ENCODE data around the gene SLC22A4.

The SLC22A4 gene

DNA sequence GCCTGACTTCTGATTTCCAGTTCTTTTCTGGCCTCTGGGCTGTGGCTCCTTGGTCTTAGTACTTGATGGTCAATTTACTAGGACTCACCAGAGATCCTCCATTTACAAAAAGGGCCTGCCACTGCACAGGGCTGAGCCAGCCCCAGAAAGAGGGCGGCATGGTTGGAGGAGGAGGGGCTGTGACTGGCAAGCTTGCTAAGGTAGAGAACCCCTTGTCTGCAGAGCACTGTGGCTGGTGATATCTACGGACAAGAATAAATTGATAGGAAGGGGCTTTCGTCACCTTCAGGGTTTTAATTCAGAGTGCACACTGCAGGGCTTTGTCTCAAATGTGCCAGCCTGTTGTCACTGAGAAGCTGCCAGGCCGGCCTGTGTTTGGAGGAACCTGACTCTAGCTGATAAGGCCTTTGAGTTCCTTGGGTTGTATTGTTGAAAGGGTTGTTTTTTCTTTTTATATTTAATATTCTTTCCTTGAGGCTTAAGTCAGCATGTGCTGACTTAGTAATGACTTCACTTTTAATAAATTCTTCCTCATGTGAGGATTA is 90.4 kb downstream of the SLC22A4 start:
- TF ChIP-seq ZNF274 (IDR thresholded peaks at IDR 0.05; ENCODE audit: low read depth, low read length) = no peak
- no peak overlapping the region for H3K4me3 ChIP-seq (ENCODE audit: low read length)

DNA sequence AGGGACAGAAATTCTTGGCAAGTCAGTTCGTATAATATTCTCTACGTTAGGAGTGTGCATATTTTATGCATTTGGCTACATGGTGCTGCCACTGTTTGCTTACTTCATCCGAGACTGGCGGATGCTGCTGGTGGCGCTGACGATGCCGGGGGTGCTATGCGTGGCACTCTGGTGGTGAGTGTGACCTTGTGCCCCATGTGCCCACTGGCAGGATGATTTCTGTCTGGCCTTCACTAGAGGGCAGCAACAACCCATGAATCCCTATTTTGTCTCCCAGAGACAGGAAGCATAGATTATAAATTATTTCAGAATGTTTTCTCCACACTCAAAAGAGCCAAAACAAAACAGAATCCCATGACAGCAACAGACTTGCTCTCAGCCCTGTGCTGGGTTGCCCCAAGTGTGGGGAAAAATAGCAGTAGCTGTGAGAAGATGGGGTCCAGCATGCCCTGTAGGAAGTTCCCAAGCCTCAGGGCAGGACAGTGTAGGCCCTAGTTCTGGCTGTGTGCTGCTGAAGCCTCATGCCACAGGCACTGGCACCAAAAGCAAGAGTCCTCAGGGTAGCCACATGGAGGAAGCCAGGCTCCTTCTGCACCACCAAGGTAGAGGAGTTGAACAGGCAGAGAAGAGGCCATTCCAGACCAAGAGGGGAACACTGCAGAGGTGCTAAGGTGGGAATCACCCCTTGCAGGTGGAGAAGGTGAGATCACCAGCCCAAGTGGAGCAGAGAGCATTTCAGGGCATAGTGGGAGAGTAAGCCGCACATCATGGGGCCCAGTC is 91.3 kb downstream of the SLC22A4 start:
- no peak overlapping the region for H3K4me3 ChIP-seq (ENCODE audit: low read length)
- no peak for TF ChIP-seq ZNF274 (IDR thresholded peaks at IDR 0.05; ENCODE audit: low read depth, low read length)

DNA sequence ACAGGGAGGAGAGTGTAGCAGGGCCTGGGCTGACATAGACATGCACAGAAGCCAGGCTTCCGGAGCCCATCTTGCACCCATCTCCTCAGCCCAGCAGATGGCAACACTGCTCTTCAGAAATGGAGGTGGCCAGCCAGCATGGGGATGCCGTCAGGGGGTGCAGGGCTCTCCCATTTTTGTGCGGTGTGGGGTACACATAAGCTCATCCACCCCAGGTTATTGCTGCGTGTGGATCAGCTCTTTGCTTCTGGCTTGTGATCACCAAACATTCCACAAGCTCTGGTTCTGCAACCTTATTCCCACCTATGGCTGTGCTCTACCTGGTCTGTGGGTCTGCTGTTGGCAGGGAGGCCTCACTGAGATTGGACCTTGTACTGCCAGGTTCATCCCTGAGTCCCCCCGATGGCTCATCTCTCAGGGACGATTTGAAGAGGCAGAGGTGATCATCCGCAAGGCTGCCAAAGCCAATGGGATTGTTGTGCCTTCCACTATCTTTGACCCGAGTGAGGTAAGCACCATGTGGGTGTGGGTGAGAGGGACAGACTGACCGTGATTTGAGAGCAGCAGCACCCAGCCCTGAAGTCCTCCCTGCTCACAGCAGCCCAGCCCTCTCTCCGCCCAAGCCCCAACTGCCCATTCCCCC is 92.6 kb downstream of the SLC22A4 start:
- TF ChIP-seq ZNF274 (IDR thresholded peaks at IDR 0.05; ENCODE audit: low read depth, low read length) = no peak
- H3K4me3 ChIP-seq (ENCODE audit: low read length) = no peak overlapping the region

DNA sequence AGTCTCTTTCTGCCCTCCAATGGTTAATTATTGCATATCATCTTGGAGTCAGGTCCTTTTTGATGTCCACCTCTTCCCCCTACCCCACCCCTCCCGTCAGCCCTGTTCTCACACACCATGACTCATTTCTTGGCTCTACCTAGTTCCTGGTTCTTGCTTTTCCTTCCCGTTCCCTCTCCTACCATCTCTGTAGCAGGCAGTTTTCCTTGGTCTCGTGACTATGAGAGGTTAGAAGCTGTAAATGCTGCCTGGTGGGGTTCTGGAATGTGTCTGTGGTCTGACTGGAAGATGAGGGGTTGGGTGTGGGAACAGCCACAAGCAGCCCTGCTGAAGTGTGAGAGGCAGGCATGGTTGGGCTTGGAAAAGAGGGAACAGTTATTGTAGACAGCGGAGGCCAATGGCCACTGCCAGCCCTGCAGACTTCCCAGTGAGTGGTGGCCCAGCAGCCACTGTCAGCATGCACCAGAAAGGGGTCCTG is 93.5 kb downstream of the SLC22A4 start:
- H3K4me3 ChIP-seq (ENCODE audit: low read length) = no peak overlapping the region
- TF ChIP-seq ZNF274 (IDR thresholded peaks at IDR 0.05; ENCODE audit: low read depth, low read length) = no peak

DNA sequence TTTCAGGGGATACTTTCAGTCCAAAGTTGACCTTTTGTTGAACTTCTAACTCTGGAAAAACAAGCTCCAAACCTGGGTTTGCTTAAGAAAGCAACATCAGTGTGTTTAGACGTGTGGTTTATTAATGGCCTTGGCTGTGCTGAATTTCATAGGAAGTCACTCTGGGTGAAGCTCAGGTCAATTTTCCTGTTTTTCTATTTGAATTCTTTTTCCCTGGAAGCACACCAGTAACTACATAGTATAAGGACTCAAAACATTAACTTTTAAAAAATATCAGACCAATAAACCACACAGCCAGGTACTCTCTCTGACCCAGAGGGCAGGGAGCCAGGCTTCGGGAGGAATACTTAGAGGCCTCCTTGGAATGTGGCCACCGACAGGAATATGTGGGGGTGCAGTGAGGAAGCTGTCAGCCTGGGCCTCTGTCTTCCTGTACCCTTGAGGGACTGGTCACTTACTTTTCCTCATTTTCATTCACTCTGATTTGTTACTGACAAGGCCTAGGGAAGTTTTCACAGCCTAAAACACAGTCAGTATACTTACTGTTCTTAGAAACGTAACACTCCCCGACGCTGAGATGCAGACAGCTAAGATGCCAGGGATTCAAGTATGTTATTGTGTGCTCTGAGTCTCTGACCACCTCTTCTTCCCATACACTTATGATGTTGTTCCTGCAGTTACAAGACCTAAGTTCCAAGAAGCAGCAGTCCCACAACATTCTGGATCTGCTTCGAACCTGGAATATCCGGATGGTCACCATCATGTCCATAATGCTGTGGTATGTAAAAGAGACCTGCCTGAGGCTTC is 94.3 kb downstream of the SLC22A4 start:
- no peak for TF ChIP-seq ZNF274 (IDR thresholded peaks at IDR 0.05; ENCODE audit: low read depth, low read length)
- no peak overlapping the region for H3K4me3 ChIP-seq (ENCODE audit: low read length)

DNA sequence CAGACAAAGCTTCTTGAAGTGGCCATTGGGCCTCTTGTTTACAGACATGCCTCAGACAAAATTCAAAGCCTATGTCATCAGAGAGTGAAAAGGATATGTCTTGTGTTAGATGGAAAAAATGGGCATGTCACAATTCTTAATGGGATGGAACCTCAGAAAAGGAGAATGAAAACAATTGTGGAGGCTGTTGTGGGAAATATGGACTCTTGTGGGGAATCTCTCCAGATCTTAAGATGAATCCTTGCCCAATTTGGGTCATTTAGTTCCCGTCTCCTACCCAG is 94.8 kb downstream of the SLC22A4 start:
- no peak for TF ChIP-seq ZNF274 (IDR thresholded peaks at IDR 0.05; ENCODE audit: low read depth, low read length)
- no peak overlapping the region for H3K4me3 ChIP-seq (ENCODE audit: low read length)

DNA sequence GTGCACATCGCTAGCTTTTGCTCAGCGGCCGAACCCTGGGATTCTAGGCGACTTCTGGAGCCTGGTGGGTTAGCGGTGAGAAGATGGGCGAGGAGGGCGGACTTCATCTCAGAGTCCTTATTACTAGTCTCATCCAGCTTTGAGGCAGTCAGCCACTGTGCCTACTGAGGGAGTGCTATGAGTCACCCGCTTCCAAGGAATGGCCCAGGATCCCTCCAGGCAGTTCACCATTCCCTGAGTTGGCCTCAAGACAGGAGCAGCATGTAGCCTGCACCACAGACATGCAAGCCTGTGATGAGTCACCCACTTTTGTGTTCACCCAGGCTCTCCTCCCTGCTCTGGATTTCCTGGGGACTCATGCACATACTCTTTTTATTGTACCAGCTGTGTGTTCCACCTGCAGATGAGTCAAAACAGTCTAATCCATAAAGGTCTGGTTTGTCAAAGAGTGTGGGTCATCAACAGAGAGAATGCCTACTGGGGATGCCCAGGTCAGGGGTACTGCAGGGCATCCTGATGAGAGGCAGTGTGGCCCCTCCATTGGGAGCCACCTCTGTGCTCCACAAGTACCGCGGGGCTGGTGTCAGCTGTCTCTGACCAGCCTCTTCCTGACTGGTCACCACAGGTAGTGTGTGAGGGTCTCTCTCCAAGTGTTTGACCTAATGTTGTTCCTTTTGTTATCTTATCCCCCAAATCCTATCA is 95.5 kb downstream of the SLC22A4 start:
- no peak for TF ChIP-seq ZNF274 (IDR thresholded peaks at IDR 0.05; ENCODE audit: low read depth, low read length)
- H3K4me3 ChIP-seq (ENCODE audit: low read length) = no peak overlapping the region

DNA sequence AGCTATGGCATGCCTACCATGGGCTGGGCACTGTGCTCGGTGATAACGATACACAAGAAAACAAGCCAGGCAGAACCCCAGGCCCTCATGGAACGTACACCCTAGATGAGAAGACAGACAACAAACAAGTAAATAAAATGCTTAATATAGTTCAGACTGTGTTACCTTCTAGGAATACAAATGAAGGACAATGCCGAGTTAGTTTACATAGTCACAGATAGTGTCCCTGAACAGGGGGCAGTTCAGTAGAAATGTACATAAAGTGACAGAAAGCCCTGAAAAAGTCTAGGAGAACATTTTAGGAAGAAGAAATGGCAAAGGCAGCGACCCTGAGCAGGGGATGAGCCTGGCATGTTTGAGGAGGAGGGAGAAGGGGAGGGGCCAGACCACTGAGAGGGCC is 97.1 kb downstream of the SLC22A4 start:
- no peak overlapping the region for H3K4me3 ChIP-seq (ENCODE audit: low read length)
- no peak for TF ChIP-seq ZNF274 (IDR thresholded peaks at IDR 0.05; ENCODE audit: low read depth, low read length)

DNA sequence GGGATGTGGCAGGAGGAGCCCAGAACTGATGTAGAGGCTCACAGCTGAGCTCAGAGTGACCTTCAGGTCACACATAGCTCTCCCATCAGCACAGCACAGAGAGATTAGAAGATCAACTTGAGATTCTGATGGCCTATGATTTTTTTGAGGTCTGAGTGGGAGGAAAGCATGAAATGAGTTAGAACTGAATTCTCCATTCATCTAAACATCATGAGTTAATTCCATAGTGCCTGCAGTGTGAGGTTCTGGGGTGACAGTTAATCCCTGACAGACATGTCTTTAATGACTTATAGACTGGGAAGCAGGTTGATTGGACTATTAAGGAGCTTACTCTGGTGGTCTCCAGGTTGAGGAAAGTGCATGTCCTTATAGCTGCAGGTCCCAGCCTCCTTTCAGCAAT is 97.7 kb downstream of the SLC22A4 start:
- H3K4me3 ChIP-seq (ENCODE audit: low read length) = no peak overlapping the region
- no peak for TF ChIP-seq ZNF274 (IDR thresholded peaks at IDR 0.05; ENCODE audit: low read depth, low read length)

DNA sequence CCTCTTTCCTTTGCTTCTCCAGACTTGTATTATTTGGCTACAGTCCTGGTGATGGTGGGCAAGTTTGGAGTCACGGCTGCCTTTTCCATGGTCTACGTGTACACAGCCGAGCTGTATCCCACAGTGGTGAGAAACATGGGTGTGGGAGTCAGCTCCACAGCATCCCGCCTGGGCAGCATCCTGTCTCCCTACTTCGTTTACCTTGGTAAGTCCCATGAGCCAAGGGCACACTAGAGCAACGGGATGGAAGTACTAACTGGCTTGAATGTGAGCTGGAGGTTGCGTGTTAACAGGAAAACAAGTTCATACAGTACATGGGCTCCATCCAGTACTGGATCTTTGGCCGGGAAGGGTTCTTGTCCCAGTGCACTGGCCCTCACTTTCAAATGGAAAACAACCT is 98.2 kb downstream of the SLC22A4 start:
- no peak overlapping the region for H3K4me3 ChIP-seq (ENCODE audit: low read length)
- TF ChIP-seq ZNF274 (IDR thresholded peaks at IDR 0.05; ENCODE audit: low read depth, low read length) = no peak

DNA sequence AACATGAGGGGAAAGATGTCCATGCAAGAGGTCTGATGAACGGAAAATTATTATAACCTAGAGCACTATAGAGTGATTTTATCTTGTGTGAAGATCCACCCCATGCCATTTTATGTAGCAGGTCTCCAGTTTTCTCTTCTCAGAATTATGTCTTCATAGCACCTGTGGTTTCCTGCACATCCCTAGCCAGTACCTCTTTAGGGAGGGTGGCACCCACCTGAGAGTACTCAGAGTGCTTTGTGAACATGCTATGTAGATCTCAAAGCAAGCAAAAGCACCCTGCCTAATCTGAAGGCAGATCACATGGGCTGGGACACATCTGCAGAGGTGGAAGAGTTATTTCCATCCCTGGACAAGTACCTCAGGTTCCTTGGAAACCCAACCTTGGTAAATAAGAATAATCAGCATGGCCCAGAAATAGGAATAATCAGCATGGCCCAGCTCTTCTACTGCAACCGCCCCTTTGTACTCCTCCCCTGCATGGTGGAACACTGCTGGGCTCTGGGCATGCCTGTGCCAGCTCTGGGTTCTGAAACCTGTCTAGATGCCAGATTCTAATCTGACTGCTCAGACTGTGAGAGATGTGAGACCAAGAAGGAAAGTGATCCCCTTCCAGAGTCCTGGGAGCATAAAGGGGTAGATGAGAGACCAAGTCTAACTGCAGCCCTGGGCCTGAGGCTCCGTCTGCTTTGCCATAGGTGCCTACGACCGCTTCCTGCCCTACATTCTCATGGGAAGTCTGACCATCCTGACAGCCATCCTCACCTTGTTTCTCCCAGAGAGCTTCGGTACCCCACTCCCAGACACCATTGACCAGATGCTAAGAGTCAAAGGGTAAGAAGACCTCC is 99.0 kb downstream of the SLC22A4 start:
- H3K4me3 ChIP-seq (ENCODE audit: low read length) = no peak overlapping the region
- no peak for TF ChIP-seq ZNF274 (IDR thresholded peaks at IDR 0.05; ENCODE audit: low read depth, low read length)

Measured in GM08714 (cell line).